GM18519 (cell line): ENCODE data around the gene SLC39A3.

Experiments
- ATAC-seq: cut with Tn5 transposase; IDR thresholded peaks from one replicate; pipeline ENCODE4 v1.9.1; 2021; ENCODE audit warnings: mild to moderate bottlenecking, moderate library complexity; ENCODE audit not compliant: unreplicated experiment, low FRiP score

The SLC39A3 gene

GRCh38 chr19:2711172-2711874 lies 28.5 kb downstream of the SLC39A3 start:
- no peak for ATAC-seq

DNA sequence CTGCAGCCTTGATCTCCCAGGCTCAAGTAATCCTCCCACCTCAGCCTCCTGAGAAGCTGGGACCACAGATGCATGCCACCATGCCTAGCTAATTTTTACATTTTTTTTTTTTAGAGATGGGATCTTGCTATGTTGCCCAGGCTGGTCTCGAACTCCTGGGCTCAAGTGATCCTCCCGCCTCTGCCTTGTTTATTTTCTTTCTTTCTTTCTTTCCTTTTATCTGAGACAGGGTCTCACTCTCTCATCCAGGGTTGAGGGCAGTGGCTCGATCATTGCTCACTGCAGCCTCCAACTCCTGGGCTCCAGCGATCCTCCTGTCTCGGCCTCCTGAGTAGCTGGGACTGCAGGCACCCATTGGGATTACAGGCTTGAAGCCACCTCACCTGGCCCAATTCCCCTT lies 33.6 kb downstream of the SLC39A3 start:
- ATAC-seq = no peak

GRCh38 chr19:2703691-2704216 lies 36.1 kb downstream of the SLC39A3 start:
- ATAC-seq = no peak

DNA sequence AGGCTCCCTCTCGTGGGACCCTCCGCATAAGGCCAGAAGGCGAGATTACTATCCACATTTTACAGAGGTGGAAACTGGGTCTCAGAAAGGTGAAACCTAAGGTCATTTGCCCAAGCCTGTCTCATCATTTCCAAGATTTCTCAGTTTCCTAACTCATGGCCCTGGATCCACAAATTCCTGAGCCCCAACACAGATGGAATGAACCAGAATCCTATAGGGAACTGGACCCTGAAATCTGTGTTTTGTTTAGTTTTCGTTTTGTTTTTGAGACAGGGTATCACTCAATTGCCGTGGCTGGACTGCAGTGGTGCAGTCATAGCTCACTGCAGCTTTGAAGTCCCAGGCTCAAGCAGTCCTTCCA lies 36.8 kb downstream of the SLC39A3 start:
- ATAC-seq = no peak

DNA sequence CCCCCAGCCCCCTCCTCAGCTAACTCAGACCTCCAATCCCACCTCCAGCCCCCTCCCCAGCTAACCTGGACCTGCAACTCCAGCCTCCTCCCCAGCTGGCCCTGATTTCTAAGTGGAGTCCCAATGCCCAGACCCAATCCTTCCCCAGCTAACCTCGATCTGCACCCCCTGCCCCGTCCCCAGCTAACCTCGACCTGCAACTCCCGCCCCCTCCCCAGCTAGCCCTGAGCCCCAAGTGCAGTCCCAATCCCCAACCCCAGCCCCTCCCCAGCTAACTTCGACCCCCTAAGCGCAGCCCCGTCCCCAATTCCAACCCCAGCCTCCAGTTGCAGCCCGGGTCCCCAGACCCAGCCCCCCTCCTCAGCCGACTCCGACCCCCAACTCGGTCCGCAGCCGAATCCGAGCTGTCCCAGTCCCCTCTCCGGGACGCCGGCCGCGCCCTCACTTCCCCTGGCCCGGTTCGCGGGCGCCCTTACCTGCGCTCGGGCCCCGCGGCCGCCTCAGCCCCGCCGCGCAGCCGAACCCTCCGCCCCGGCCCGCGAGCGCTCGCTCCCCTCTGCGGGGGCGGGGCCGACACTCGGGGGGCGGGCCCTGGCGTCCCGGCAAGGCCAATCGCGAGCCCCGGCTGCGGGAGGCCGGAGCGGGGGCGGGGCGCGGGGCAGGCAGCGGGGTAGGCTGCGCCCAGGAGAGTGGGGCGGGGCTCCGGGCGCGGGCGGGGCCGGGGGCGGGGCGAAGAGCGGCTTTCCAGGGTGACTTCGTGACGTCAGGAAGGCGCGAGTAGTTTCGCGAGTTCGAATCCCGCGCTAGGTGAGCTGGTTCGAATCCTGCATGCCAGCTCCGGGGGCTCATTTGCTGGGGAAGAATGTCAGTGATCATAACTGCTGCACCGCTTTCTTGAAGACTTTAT lies 37.4 kb downstream of the SLC39A3 start, which contains the start of gene GNG7:
Gene GNG7, minus strand, starts transcription at position 525 of the 907 bp plus-strand sequence. CDS start 182,006 bp downstream, outside the sequence.
- ATAC-seq = no peak

GRCh38 chr19:2701361-2702169 lies 38.3 kb downstream of the SLC39A3 start:
- ATAC-seq = no peak

- ATAC-seq = no peak
Measured at GRCh38 chr19:2700660-2701360, 39.0 kb downstream of the SLC39A3 start.

DNA sequence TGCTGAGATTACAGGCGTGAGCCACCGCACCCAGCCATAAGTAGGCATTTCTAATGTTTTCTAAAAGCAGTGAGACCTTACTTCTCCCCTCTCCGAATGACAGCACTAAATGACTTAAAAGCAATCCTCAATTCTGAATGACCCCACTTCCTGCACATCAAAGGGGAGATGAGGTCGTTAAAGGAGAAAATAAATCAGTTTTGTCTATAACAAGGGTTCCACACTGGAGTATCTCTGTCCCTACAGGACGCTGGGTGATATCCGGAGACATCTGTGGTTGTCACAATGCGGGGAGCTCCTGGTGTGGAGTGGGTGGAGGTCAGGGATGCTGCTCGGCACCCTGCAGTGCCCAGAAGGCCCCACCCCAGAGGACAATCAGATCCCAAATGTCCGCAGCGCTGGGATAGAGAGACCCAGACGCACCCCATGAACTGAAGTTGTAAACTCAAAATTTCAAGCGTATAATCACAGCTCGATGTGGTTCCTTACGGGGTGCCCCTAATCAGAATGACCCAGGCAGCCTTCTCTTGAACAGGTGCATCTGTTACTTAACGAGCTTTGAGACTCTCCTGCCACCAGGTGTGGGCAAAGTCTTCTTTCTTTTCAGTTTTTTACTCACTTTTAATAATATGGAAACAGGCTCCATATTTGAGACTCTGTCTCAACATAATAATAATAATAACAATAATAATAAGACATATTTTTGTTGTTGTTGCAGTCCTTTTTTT lies 40.2 kb downstream of the SLC39A3 start:
- ATAC-seq = no peak

DNA sequence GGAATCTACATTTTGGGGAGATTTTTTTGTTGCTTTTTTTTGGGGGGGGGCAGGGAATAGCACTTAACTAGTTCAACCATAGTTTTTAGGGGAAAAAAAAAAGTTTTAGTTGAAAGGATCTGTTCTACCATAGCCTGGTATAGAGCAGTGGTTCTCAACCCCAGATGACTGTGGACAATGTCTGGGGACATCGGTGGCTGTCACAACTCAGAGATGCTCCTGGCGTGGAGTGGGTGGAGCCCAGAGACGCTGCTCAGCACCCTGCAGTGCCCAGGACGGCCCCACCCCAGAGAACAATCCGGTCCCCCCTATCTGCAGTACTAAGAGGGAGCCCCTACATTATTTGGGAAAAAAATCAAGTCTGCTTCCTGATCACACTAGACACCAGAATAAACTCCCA lies 45.6 kb downstream of the SLC39A3 start:
- no peak for ATAC-seq

DNA sequence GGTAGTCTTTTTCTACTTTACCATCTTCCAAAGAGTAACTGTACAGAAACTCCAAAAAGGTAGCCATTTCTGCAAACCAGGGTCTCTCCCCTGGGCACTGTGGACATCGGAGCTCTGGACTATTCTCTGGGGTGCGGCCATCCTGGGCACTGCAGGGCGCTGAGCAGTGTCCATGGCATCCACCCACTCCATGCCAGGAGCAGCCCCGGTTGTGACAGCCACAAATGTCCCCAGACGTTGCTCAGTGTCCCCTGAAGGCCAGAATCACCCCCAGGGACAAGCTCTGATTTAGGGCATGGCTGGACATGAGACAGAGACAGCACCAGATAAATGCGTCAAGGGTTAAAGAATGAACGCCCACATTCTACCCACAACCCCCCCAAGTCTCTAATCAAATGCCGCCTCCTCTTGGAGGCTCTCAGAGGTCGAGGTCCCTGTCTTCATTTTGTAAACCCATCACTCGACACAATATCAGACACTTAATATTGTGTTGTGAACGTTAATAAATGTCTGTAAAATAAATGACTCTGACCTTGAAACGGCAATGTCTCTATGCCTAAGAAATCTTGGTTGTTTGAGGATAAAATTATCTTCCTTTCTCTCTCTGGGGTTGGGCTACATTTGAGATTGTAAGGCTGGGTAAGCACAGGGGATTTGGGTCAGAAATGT lies 46.2 kb downstream of the SLC39A3 start:
- no peak for ATAC-seq

DNA sequence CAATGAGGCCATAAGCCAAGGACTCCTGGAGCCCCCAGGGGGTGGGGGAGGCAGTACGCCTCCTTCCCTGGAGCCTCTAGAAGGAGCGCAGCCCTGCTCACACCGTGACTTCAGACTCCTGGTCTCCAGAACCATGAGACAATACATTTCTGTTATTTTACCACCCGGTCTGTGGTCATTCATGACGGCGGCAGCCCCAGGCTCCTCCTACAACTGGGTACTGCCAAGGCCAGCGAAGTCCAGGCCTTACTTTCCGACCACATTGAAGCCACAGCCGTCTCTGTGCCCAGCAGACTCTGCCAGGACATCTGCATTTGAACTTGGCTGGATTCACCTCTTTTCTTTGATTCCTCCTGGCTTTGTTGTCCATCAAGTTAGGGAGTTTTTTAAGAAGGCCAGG lies 47.9 kb downstream of the SLC39A3 start:
- no peak for ATAC-seq

DNA sequence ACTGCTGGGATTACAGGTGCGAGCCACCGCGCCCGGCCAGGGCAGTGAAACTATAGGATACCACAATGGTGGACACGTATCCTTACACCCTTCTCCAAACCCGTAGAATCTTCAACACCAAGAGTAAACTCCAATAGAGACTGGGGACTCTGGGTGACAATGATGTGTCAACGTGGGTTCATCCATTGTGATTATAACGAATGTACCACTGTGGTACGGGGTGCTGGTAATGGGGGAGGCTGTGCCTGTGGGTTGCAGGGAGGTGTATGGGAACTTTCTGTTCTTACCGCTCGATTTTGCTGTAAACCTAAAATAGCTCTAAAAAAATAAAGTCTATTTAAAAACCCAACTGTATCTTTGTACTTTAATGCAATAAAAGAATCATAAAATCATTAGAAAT lies 49.0 kb downstream of the SLC39A3 start:
- ATAC-seq = no peak

- ATAC-seq = no peak
Measured at GRCh38 chr19:2686360-2686759, 53.5 kb downstream of the SLC39A3 start.

DNA sequence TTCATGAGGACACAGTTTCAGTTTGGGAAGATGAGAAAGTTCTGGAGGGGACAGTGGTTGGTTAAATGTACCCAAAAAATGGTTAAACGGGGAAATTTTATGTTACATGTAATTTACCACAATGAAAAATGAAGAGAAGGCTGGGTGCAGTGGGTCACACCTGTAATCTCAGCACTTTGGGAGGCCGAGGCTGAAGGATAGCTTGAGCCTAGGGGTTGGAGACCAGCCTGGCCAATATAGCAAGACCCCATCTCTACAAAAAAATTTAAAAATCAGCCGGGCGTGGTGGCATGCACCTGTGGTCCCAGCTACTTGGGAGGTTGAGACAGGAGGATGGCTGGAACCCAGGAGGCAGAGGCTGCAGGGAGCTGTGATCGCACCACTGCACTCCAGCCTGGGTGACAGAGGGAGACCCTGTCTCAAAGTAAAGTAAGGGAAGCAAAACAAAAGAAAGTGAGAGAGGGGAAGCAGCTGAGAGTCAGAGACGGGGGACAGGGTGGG lies 54.6 kb downstream of the SLC39A3 start:
- ATAC-seq = no peak

DNA sequence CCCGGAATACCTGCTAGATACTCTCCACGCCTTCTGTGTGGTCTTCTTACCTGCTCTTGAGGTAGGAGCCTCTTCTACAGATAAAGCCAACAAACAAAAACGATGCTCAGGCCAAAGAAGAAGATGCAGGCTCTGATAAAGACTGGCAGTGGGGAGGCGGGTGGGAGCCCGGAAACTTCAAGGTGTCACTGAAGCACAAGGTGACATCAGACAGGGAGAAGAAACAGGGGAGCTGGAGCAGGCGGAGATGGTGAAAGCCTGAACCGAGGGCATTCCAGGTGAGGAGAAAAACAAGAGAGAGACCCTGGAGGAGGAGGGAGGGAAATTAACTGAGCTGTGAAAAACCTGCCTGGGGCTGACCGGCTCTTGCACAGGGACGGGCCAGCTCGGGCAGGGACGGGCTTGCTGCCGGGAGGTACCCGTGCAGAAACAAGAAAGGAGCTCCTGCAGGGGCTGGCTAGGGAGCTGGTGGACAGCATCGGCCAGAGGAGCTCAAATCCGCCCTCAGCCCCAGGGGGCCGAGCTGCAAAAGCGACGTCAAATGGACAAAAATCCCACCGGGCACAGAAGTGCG lies 56.3 kb downstream of the SLC39A3 start:
- ATAC-seq = no peak
